Upper lobe of left lung (tissue), 6 donors: ENCODE data around the gene RBM28. TPM values are rescaled to one million over a fixed set of nuclear protein-coding genes. Genes with fewer than 3 reads are reported as not detected.

Experiments
- ATAC-seq, 2 donors: fragments of 200-7000 bp; cut with Tn5 transposase; one replicate each; pipeline ENCODE4 v1.9.1; 2022; ENCODE audit warnings: mild to moderate bottlenecking in 2 of 2, moderate library complexity in 2 of 2; ENCODE audit not compliant: low FRiP score in 2 of 2
- DNase-seq, 2 donors: peaks; one replicate each; pipeline ENCODE4 v3.0.0-alpha.2; 2019 to 2020
- H3K27ac ChIP-seq, 4 donors: fragments of 200-600 bp; sonication (generic); one replicate each; pipeline ENCODE4 v1.5.1; 2016 to 2019
- H3K27me3 ChIP-seq, 4 donors: fragments of 200-600 bp; sonication (generic); one replicate each; pipeline ENCODE4 v1.5.1; 2017 to 2019
- H3K36me3 ChIP-seq, 4 donors: fragments of 200-600 bp; sonication (generic); one replicate each; pipeline ENCODE4 v1.5.1; 2016 to 2019
- H3K4me1 ChIP-seq, 4 donors: fragments of 200-600 bp; sonication (generic); one replicate each; pipeline ENCODE4 v1.5.1; 2018 to 2019
- H3K4me3 ChIP-seq, 4 donors: fragments of 200-600 bp; sonication (generic); one replicate each; pipeline ENCODE4 v1.5.1; 2017 to 2019; ENCODE audit warnings: mild to moderate bottlenecking in 2 of 4, moderate library complexity in 1 of 4
- H3K9me3 ChIP-seq, 4 donors: fragments of 200-600 bp; sonication (generic); one replicate each; pipeline ENCODE4 v1.5.1; 2018 to 2019
- EP300 ChIP-seq, 4 donors: sonication (generic); formaldehyde crosslinking; IDR thresholded peaks; one replicate each; pipeline ENCODE4 v1.5.1; 2017; ENCODE audit warnings: antibody characterized with exemption in 4 of 4, control low read depth in 2 of 4
- POLR2A ChIP-seq, 4 donors: fragments of 450-650 bp; IDR thresholded peaks; one replicate each; pipeline ENCODE4 v1.5.1; 2016 to 2017; ENCODE audit warnings: antibody characterized with exemption in 4 of 4, mild to moderate bottlenecking in 2 of 4
- POLR2AphosphoS5 ChIP-seq, 2 donors: sonication (generic); formaldehyde crosslinking; IDR thresholded peaks; one replicate each; pipeline ENCODE4 v1.5.1; 2017; ENCODE audit warnings: antibody characterized with exemption in 2 of 2
- WGBS, 2 donors: methylation state at CpG; one replicate each; pipeline ENCODE4 v1.1.5; 2017 to 2018; 5-methylcytosine and 5-hydroxymethylcytosine counted together
- total RNA-seq, 6 donors: library from RNA; depleted of rRNA in 4 of 6; stranded (reverse); fragments of >200 nt in 4 of 6; gene quantifications; one replicate each; pipeline versions ENCODE4 v1.1.0 to v1.2.1, GENCODE V29; 2016 to 2021
- TF ChIP-seq, protein P1 (sequence below), 6 experiments: fragments of 450-650 bp in 4 of 6; fragments of 200-600 bp in 2 of 6; sonication (generic) in 2 of 6; IDR thresholded peaks; one replicate each; pipeline ENCODE4 v1.5.1; 2016 to 2019; ENCODE audit warnings: antibody characterized with exemption in 6 of 6
- donor health status: DM: no; HTN: no; CAD: no; lungs with moderate emphysema.
- donor health status: DM: no; HTN: yes; CAD: no; lungs with severe emphysema.

Gene RBM28
- total RNA-seq, 6 donors from 2014 or later: 20.1 to 108 (median 29.4) TPM

DNA sequence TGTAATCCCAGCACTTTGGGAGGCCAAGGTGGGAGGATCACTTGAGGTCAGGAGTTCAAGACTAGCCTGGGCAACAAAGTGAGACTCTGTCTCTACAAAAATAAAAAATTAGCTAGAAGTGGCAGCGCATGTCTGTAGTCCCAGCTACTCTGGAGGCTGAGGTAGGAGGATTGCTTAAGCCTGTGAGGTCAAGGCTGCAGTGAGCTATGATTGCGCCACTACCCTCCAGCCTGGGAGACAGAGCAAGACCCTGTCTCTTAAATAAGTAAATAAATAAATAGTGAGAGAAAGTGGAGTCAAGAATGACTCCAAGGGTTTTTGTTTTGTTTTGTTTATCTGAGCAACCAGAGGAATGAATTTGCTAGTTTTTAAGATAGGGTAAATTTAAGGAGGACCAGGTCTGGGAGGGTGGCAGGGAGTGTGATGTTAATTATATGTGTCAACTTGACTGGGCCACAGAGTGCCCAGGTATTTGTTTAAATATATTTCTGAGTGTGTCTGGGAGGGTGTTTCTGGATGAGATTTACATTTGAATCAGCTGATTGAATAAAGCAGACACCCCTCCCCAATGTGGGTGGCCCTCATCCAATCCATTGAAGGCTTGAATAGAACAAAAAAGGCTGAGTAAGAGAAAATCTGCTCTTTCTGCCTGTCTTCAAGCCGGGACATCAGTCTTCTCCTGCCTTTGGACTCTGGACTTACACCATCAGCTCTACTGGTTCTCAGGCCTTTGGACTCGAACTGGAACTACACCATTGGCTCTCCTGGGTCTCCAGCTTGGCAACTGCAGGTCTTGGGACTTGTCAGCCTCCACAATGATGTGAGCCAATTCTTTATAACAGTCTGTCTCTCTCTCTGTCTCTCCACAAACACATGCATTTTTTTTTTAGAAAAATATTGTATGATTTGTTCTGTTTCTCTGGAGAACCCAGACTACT, 42.5 kb upstream of the RBM28 start:
- WGBS, 2 donors: 85 to 86% methylated on average over 4 of the region's 4 CpGs
- H3K9me3 ChIP-seq: no peaks in the 10 kb centered on the region
- peaks cover 0 to 2% (median 0%) of the 10 kb centered on the region in 4 donors for H3K27me3 ChIP-seq
- TF ChIP-seq EP300 (IDR thresholded peaks at IDR 0.05): no peak
- TF ChIP-seq POLR2A (IDR thresholded peaks at IDR 0.05): no peak
- TF ChIP-seq, protein P1, sequence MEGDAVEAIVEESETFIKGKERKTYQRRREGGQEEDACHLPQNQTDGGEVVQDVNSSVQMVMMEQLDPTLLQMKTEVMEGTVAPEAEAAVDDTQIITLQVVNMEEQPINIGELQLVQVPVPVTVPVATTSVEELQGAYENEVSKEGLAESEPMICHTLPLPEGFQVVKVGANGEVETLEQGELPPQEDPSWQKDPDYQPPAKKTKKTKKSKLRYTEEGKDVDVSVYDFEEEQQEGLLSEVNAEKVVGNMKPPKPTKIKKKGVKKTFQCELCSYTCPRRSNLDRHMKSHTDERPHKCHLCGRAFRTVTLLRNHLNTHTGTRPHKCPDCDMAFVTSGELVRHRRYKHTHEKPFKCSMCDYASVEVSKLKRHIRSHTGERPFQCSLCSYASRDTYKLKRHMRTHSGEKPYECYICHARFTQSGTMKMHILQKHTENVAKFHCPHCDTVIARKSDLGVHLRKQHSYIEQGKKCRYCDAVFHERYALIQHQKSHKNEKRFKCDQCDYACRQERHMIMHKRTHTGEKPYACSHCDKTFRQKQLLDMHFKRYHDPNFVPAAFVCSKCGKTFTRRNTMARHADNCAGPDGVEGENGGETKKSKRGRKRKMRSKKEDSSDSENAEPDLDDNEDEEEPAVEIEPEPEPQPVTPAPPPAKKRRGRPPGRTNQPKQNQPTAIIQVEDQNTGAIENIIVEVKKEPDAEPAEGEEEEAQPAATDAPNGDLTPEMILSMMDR (IDR thresholded peaks at IDR 0.05): no peak
- ATAC-seq: no peak
- no peak overlapping the region for H3K4me3 ChIP-seq
- no peak for DNase-seq
- no peaks in the 10 kb centered on the region for H3K36me3 ChIP-seq
- H3K27ac ChIP-seq: no peak overlapping the region
- peaks cover 0 to 12% (median 6%) of the 10 kb centered on the region in 4 donors for H3K4me1 ChIP-seq

GRCh38 chr7:128384726-128385125, 41.0 kb upstream of the RBM28 start:
- DNase-seq (no peak), ATAC-seq (no peak)
- Histone ChIP-seq H3K27ac (no peak overlapping the region), H3K9me3 (no peaks in the 10 kb centered on the region), H3K27me3 (peaks cover 0 to 2% (median 0%) of the 10 kb centered on the region in 4 donors), H3K36me3 (no peaks in the 10 kb centered on the region), H3K4me1 (peaks cover 0 to 16% (median 6%) of the 10 kb centered on the region in 4 donors), H3K4me3 (no peak overlapping the region)
- WGBS, 2 donors: 52 to 69% methylated on average over 7 of the region's 7 CpGs
- TF ChIP-seq, protein P1 (IDR thresholded peaks at IDR 0.05): no peak
- TF ChIP-seq POLR2A (IDR thresholded peaks at IDR 0.05): no peak
- TF ChIP-seq EP300 (IDR thresholded peaks at IDR 0.05): no peak
- no peak for TF ChIP-seq POLR2AphosphoS5 (IDR thresholded peaks at IDR 0.05)

- peaks cover 0 to 2% (median 0%) of the 10 kb centered on the region in 4 donors for H3K27me3 ChIP-seq
- ATAC-seq (no peak), DNase-seq (peak in 1 of 2 donors; percentile 34)
- H3K4me3 ChIP-seq: no peak overlapping the region
- WGBS, 2 donors: 49 to 72% methylated on average over 3 of the region's 3 CpGs
- H3K4me1 ChIP-seq: peaks cover 0 to 16% (median 6%) of the 10 kb centered on the region in 4 donors
- H3K27ac ChIP-seq: no peak overlapping the region
- TF ChIP-seq, protein P1 (IDR thresholded peaks at IDR 0.05): no peak
- TF ChIP-seq EP300 (IDR thresholded peaks at IDR 0.05) (no peak), POLR2AphosphoS5 (IDR thresholded peaks at IDR 0.05) (no peak), POLR2A (IDR thresholded peaks at IDR 0.05) (no peak)
- no peaks in the 10 kb centered on the region for H3K9me3 ChIP-seq
- H3K36me3 ChIP-seq: no peaks in the 10 kb centered on the region
Measured at GRCh38 chr7:128383776-128384175, 40.1 kb upstream of the RBM28 start.

GRCh38 chr7:128381161-128381821, 37.6 kb upstream of the RBM28 start:
- Histone ChIP-seq H3K9me3 (no peaks in the 10 kb centered on the region), H3K4me1 (peaks cover 0 to 9% (median 0%) of the 10 kb centered on the region in 4 donors), H3K27ac (no peak overlapping the region), H3K4me3 (no peak overlapping the region), H3K27me3 (no peaks in the 10 kb centered on the region), H3K36me3 (no peaks in the 10 kb centered on the region)
- DNase-seq (peak in 1 of 2 donors; percentile 41), ATAC-seq (peak; percentile 41 to 91)
- WGBS, 2 donors: 64 to 69% methylated on average over 15 to 19 of the region's 19 CpGs
- TF ChIP-seq, protein P1 (IDR thresholded peaks at IDR 0.05): peak in 1 of 6 experiments; percentile 28
- no peak for TF ChIP-seq POLR2A (IDR thresholded peaks at IDR 0.05)
